Stimulated activated naive CD8-positive, alpha-beta T cell treated with anti-CD3 and anti-CD28 coated beads, Interleukin-15, Interleukin-2, amounts not matched to agents 100 ng/mL and 50 ng/mL, for 24 hours (primary cell): ENCODE data around the gene TULP1.

Experiments used
- H3K27ac Mint-ChIP-seq: one replicate; pipeline ENCODE4 v1.8.0; 2021; ENCODE audit warnings: mild to moderate bottlenecking, mixed read lengths
- H3K27me3 Mint-ChIP-seq: one replicate; pipeline ENCODE4 v1.8.0; 2021; ENCODE audit warnings: mixed read lengths
- H3K36me3 Mint-ChIP-seq: one replicate; pipeline ENCODE4 v1.8.0; 2021; ENCODE audit warnings: low read depth, mixed read lengths
- H3K4me1 Mint-ChIP-seq: one replicate; pipeline ENCODE4 v1.8.0; 2021; ENCODE audit warnings: low read depth, mixed read lengths
- H3K4me3 Mint-ChIP-seq: one replicate; pipeline ENCODE4 v1.8.0; 2021; ENCODE audit warnings: mild to moderate bottlenecking, mixed read lengths
- H3K9me3 Mint-ChIP-seq: one replicate; pipeline ENCODE4 v1.8.0; 2021; ENCODE audit warnings: mixed read lengths

Gene TULP1

DNA sequence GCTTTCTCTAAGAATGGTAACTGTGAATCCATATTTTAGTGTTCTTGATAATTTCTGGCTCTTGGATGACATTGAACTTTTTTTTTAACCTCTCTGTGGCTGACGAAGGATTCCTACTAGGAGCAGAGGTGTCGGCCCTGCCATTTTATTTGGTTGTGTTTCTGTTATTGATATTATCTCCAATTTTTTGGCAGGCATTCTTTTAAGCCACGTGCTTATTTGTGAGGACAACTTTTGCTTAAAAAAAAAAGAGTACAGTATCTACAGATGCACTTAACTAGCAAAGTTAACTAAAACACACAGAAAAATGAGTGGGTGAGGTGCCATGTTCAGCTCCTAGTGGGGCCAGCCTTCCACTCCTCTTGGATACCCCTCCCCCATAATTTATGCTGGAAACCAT, 59.5 kb downstream of the TULP1 start:
- peak overlapping the region; percentile 80 for H3K4me3 Mint-ChIP-seq
- H3K27me3 Mint-ChIP-seq = no peaks in the 10 kb centered on the region
- H3K27ac Mint-ChIP-seq = no peak overlapping the region
- no peaks in the 10 kb centered on the region for H3K9me3 Mint-ChIP-seq
- peaks cover 30% of the 10 kb centered on the region for H3K4me1 Mint-ChIP-seq
- peaks cover 32% of the 10 kb centered on the region for H3K36me3 Mint-ChIP-seq

DNA sequence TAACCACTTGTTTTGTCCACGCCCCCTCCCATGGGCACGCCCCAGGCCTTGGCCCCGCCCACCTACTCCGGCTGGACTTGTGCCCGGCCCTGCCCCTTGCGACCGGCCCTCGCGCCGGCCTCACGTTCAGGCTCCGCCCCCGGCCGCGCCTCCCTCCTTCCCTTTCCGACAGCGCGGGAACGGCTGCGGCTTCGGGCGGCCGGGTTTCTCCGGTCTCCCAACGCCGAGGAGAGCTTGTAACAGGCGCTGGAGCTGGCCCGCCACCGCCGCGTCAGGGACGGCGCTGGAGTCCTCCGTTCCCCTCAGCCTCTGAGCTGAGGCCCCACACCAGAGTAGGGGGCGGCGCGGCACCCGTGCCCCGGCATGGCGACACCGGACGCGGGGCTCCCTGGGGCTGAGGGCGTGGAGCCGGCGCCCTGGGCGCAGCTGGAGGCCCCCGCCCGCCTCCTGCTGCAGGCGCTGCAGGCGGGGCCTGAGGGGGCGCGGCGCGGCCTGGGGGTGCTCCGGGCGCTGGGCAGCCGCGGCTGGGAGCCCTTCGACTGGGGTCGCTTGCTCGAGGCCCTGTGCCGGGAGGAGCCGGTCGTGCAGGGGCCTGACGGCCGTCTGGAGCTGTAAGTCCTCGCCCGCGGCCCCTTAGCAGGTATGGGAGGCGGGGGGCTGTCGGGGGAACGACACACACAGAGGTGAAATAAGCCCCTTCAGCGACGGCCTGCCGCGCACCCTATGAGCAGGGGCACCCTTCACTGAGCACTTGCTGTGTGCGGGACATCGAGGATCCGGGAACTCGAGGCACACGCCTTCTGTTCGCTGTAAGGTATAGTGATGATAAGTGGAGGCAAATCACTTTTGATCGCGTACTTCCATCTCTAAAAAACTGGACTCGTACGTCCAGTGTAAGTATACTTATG, 60.3 kb downstream of the TULP1 start, which contains the start of gene FANCE:
TSS of gene FANCE (plus strand) at position 156 of the 908 bp plus-strand sequence. CDS start at position 364, 208 bp downstream.
- Mint-ChIP-seq H3K36me3 (peaks cover 24% of the 10 kb centered on the region), H3K4me3 (peak within 1 kb of the TSS; percentile 80), H3K9me3 (no peaks in the 10 kb centered on the region), H3K27me3 (no peaks in the 10 kb centered on the region), H3K27ac (no peak within 1 kb of the TSS), H3K4me1 (peaks cover 30% of the 10 kb centered on the region)

DNA sequence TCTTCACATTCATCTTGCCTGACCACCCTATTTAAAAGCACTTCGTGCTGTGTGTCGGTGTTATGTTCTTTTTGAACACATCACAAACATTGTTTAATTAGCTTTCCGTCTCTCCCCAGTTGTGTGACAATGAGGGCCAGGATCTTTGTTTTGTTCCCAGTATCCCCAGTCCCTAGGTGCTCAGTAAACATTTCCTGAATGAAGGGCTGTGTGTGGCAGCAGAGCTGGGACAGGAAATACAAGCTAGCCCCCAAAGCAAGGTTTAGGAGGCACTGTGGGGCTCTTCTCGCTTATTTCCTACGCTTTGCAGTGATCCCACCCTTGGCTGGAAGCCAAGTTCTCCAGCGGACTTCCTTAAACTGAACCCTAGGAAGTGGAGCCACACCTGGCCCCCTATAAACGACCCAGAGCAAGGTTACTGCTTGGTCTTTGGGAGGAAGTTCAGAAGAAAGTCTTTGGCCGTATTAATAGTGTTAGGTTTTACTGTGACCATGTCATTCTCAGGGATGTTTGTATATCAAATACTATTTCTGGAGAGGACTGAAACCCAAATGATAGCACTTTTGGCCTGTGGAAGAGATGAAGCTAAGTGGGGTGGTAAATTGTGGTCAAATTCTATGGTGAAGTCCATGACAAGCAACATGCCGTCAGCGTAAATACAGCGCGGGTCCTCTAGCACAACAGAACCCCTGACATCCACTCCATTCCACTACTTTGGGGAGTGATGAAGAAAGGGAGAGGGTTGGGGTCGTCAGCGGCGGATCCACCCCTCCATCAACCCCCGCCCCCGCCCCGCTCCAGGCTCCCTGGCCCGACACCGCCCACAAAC, 61.1 kb downstream of the TULP1 start:
- H3K4me1 Mint-ChIP-seq = peaks cover 30% of the 10 kb centered on the region
- peak overlapping the region; percentile 78 for H3K4me3 Mint-ChIP-seq
- H3K36me3 Mint-ChIP-seq = peaks cover 20% of the 10 kb centered on the region
- H3K9me3 Mint-ChIP-seq = no peaks in the 10 kb centered on the region
- no peaks in the 10 kb centered on the region for H3K27me3 Mint-ChIP-seq
- H3K27ac Mint-ChIP-seq = no peak overlapping the region

DNA sequence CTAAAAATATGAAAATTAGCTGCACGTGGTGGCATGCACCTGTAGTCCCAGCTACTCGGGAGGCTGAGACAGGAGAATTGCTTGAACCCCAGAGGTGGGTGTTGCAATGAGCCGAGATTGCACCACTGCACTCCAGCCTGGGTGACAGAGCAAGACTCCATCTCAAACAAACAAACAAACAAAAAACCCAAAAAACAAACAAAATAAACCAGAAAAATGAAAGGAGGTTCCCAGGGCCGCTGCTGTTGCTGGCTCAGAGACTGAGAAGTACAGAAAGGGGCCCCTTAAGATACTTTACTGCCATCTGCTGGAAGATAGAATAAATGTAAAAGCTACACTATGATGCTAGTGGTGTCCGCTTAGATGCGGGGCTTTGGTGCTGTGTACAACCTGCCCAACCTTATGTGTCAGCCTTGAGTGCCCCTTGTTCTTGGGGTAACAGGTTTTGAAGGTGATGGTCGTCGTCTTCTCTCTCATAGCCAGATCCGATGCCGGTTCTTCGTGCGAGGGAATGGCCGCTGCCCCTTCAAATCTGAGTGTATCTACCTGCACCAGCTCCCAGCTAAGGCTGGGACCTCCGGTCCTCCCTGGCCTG, 63.3 kb downstream of the TULP1 start:
- Mint-ChIP-seq H3K27me3 (no peaks in the 10 kb centered on the region), H3K4me1 (peaks cover 25% of the 10 kb centered on the region), H3K36me3 (peaks cover 2% of the 10 kb centered on the region), H3K27ac (no peak overlapping the region), H3K9me3 (no peaks in the 10 kb centered on the region), H3K4me3 (no peak overlapping the region)

DNA sequence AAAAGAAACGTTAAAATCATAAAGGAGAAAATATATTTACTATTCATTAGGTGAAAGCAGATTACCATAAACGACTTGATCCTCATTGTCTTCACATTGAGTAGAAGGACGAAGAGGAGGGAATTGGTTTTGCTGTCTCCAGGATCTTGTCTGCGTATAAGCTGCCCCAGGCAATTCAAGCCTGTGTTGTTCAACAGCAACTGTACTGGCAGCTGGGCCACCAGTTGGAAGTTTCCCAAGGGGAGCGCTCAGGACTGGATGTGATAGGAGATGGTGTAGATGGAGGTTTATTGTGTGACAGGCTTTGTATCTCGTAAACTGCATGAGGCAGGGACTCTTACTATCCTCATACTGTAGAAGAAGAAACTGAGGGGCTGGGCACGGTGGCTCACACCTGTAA, 64.5 kb downstream of the TULP1 start:
- no peaks in the 10 kb centered on the region for H3K9me3 Mint-ChIP-seq
- H3K27ac Mint-ChIP-seq = no peak overlapping the region
- H3K4me3 Mint-ChIP-seq = no peak overlapping the region
- H3K4me1 Mint-ChIP-seq = peaks cover 13% of the 10 kb centered on the region
- H3K36me3 Mint-ChIP-seq = no peaks in the 10 kb centered on the region
- no peaks in the 10 kb centered on the region for H3K27me3 Mint-ChIP-seq
